G401.6 (cell line): ENCODE measurements around the gene TCEA2.

Experiments
- FAIRE-seq: peaks from 2 replicates; lab custom pipeline; 2012; peaks lifted over from hg19 to GRCh38; lab: Jason Lieb, UNC

Gene TCEA2

GRCh38 chr20:64095455-64095854 lies 32.5 kb downstream of the TCEA2 start:
- FAIRE-seq = no peak

GRCh38 chr20:64095927-64096326 lies 32.9 kb downstream of the TCEA2 start:
- FAIRE-seq = no peak

- no peak for FAIRE-seq
Measured at GRCh38 chr20:64096535-64096934, 33.5 kb downstream of the TCEA2 start.

- no peak for FAIRE-seq
Measured at GRCh38 chr20:64098471-64099013, 35.5 kb downstream of the TCEA2 start.

GRCh38 chr20:64099086-64099786 lies 36.2 kb downstream of the TCEA2 start:
- no peak for FAIRE-seq

- no peak for FAIRE-seq
Measured at GRCh38 chr20:64099880-64100565, 37.0 kb downstream of the TCEA2 start.

- FAIRE-seq = no peak
Measured at GRCh38 chr20:64100566-64100888, 37.5 kb downstream of the TCEA2 start.

- no peak for FAIRE-seq
Measured at GRCh38 chr20:64100946-64101688, 38.1 kb downstream of the TCEA2 start.

- no peak for FAIRE-seq
Measured at GRCh38 chr20:64101731-64102621, 39.0 kb downstream of the TCEA2 start.

GRCh38 chr20:64102647-64103354 lies 39.8 kb downstream of the TCEA2 start:
- FAIRE-seq = no peak

- FAIRE-seq = no peak
Measured at GRCh38 chr20:64103871-64104666, 41.1 kb downstream of the TCEA2 start.

GRCh38 chr20:64104667-64105451 lies 41.9 kb downstream of the TCEA2 start:
- no peak for FAIRE-seq

- no peak for FAIRE-seq
Measured at GRCh38 chr20:64105846-64106434, 42.9 kb downstream of the TCEA2 start.

GRCh38 chr20:64106435-64106961 lies 43.5 kb downstream of the TCEA2 start:
- FAIRE-seq = no peak

- no peak for FAIRE-seq
Measured at GRCh38 chr20:64106981-64107735, 44.2 kb downstream of the TCEA2 start, which contains the start of gene NPBWR2. NPBWR2 (minus strand) TSS chr20:64107565; CDS start chr20:64106831, 734 bp downstream.

GRCh38 chr20:64107736-64108457 lies 44.9 kb downstream of the TCEA2 start:
- no peak for FAIRE-seq
